GM19193 (cell line): ENCODE data around the gene PLD2.

ENCODE experiments used
- POLR2A ChIP-seq: IDR thresholded peaks from 4 replicates; pipeline ENCODE4 v1.6.1; 2011; ENCODE audit not compliant: insufficient read depth, insufficient read length; ENCODE audit errors: extremely low read depth

Gene PLD2

DNA sequence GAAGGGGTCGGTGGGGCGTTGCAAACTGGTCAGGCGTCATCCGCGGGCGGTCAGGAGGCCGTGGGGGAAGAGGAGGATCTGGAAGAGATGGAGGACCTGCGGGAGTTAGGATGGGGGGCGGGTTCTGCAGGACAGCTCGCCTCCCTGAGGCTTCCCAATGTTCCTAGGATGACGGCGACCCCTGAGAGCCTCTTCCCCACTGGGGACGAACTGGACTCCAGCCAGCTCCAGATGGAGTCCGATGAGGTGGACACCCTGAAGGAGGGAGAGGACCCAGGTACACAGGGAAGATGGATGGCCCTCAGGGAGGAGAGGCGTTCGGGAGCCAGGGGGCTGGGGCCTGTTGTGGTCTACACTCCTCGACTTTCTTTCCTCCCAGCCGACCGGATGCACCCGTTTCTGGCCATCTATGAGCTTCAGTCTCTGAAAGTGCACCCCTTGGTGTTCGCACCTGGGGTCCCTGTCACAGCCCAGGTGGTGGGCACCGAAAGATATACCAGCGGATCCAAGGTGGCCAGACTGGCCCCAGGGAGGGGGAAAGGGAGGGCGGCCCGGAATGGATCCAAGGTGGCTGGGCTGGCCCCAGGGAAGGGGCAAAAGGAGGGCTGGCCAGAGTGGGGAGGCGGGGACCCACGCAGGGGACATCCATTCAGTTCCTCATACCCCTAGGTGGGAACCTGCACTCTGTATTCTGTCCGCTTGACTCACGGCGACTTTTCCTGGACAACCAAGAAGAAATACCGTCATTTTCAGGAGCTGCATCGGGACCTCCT, 839 bp downstream of the PLD2 start:
- TF ChIP-seq POLR2A, result no peak

DNA sequence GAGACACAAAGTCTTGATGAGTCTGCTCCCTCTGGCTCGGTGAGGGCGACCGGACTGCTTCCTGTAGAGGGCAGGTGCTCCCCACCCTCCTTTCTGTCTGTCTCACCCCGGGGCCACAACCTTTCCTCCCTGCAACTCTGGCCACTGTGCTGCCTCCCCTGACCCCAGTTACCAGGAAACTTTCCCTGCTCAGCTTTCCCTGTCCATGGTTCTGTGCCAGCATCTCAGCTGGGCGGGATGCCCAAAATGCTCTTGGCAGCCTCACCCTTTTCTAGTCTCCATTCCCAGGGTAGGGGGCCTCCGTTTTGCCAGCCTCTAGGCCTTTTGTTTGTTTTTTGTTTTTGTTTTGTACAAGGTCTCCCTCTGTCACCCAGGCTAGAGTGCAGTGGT, 1.4 kb downstream of the PLD2 start:
- no peak for TF ChIP-seq POLR2A

DNA sequence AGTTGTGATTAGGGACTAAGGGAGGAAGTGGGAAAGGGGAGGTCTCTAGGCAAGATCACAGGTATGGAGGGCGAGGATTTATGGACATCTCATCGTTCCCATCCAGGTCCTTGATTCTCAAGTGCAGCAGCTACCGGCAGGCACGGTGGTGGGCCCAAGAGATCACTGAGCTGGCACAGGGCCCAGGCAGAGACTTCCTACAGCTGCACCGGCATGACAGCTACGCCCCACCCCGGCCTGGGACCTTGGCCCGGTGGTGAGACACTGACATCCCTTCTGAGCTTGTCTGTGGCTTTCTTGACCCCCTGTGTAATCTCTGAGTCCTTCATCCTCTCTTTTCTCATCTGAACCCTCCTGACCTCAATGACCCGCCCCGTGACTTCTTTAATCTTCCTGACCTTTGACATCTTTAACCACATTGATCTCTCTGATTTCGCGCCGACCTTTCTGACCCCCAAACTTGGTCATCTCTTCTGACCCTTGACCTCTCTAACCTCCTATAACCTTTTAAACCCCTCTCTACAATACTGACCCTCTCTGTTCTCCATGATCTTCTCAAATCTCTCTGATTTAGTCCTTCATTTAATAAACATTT, 3.8 kb downstream of the PLD2 start:
- no peak for TF ChIP-seq POLR2A

DNA sequence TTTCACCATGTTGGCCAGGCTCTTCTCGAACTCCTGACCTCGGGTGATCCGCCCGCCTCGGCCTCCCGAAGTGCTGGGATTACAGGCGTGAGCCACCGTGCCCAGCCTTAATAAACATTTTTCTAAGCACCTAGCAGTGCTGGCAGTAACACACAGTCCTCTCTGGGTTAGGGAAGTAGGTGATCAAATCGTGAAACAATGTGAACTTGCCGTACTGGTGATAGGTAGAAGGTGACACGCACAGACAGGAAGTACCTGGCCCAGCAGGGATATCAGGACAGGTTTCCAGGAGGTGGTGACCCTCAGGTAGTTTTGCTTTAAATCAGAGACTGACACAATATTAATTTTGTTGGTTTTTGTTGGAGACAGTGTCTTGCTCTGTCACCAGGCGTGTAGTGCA, 4.5 kb downstream of the PLD2 start:
- TF ChIP-seq POLR2A, result no peak

DNA sequence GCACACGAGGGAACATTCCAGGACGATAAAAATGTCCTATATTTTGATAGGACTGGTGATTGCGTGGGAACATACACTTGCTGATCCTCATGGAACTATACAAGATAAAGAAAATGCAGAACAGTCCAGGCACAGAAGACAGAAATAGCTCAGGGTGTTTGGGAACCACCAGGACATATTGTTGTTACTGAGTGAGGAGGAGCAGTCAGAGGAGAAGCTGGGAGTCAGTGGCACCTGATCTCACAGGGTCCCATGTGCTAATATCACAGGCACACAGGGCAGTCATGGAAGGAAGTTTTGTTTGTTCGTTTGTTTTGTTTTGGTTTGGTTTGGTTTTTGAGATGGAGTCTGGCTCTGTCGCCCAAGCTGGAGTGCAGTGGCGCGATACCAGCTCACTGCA, 5.7 kb downstream of the PLD2 start:
- no peak for TF ChIP-seq POLR2A

DNA sequence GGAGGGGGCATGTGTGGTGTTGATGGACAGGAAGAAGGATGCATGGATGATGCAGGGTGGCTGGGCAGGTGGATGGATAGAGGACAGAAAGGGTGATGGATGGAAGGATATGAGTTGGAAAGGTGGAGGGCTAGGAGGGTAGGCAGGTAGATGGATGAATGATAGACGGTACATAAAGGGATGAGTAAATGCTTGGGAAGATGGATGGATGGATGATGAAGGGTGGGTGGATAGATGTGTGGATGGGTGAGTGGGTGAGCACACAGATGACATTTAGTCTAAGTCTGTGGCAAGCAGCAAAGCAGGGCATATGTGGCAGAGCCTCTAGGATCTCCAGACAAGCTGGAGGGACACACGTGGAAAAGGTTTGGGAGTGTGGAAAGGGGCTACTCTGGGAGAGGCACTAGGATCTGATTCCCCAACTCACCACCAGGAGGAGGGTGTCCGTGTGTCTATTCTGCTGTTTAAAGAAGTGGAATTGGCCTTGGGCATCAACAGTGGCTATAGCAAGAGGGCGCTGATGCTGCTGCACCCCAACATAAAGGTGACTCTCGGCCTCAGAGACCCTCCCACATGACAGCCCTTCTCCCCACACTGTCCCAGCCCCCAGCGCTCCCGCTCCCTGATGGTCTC, 8.2 kb downstream of the PLD2 start:
- TF ChIP-seq POLR2A, result no peak

DNA sequence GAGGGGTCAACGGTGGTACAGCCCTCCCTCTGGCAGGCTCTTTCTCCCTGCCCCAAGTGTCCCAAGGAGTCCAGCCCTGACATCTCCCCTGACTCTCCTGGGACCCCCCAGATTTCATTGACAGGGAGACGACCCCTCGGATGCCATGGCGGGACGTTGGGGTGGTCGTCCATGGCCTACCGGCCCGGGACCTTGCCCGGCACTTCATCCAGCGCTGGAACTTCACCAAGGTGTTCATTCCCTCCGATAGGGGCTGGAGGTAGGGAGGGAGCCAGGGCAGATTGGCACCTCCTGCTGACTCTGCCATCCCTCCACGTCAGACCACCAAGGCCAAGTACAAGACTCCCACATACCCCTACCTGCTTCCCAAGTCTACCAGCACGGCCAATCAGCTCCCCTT, 9.9 kb downstream of the PLD2 start:
- no peak for TF ChIP-seq POLR2A

DNA sequence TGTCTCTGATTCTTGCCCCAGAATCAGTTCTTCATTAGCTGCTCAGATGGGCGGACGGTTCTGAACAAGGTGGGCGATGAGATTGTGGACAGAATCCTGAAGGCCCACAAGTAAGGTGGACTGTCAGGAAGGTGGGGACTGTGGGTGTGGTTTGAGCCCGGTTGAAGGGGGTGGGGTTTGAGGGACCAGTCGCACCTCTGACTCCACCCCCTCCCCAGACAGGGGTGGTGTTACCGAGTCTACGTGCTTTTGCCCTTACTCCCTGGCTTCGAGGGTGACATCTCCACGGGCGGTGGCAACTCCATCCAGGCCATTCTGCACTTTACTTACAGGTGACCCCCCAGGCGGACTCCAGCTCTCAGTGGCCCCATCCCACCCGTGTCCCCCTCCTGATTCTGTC, 11.3 kb downstream of the PLD2 start:
- no peak for TF ChIP-seq POLR2A

DNA sequence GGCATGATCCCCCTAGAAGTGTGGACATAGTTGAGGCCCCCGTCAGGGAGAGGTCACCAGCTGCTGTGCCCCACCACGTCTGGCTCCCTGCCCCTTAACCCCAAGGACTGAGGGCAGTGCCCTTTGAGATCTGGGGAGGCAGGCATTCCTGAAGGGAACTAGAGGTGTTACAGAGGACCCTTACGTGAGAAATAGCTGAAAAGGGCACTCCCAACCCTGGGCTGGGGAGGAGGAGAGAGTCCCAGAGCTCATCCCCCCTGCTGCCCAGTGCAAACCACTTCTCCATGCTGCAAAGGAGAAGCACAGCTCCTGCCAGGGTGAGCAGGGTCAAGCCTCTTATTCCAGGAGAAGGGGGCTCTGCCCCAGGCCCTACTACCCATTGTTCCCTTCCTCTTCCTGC, 15.9 kb downstream of the PLD2 start:
- no peak for TF ChIP-seq POLR2A

DNA sequence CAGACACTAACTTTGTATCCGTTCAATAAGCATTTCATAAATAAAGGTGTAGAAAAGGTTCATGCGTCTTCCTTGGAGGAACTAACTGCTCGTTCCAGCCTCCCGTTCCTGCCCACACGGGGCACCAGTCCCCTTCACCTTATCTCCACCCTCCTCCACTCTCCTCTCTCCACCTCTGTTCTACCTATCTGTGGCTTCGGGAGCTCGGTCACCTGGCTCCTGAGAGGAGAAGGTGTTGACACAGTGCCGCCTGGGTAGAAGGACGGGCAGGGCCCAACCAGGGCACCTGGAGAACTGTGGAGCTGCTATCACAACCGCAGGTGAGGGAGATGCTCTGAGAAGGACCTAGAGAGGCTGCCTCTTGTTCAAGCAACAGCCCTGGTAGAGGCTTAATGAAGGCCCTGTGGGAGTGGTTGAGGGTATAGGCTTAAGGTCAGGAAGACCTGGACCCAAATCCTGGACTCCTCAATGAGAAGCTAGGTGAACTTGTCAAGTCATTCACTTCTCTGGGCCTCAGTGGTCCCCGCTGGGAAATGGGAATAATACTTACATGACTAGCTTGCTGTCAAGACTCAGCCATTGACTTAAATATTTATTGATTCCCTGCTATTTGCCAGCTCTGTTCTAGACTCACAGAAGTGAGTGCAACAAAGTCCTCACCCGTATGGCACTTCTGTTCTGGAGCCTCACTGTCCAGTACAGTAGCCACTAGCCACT, 16.6 kb downstream of the PLD2 start:
- no peak for TF ChIP-seq POLR2A

DNA sequence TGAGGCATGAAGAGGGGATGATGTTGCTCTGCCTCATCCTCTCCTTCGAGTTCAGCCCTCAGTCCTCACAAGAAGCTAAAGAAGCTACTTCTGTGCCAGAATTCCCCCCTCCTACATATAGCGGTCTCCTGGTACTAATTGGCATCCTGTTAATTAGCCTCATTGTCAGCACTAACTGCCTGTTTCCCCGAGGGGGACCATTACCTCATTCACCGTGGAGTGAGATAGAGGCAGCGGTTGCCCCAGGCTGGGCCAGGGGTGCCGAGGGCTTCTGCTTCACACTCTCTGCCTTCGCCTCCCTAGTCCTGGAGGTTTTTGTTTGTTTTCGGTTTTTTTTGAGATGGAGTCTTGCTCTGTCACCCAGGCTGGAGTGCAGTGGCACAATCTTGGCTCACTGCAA, 20.4 kb downstream of the PLD2 start:
- TF ChIP-seq POLR2A, result no peak

DNA sequence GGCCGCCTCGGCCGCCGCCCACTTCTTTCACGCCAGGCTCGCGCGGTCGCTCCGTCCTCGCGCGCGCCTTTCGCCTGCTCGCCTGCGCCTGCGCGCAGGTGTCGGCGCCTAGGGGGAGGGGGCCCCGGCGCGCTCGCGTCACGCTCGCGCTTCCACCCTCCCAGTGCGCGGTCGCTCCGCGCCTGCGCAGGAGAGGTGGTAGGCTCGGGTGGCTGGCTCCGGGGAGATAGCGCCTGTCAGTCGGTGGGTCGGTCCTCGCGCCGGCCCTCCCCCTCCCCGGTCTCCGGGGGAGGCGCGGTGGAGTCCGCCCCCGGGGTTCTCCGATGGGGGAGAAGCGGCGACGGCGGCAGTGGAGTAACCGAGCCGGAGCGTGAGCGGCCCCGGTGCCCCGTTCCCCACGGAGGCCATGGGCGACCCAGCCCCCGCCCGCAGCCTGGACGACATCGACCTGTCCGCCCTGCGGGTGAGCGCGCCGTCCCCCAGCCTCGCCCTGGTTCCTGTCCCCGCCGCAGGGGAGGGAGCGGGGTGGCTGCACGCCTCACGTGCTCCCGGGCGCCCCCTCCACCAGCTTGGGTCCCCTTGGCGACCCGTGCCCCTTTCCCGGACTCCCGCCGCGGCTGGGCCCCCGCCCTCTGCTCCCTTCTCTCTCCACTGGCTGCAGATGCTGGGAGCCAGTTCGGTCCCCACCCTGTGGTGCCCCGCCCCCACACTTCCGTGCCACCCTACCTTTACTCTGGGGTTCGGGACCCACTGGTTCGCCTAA, 26.4 kb downstream of the PLD2 start, which contains the start of gene MINK1:
Gene MINK1 (plus strand): TSS at position 163 of the 763 bp plus-strand sequence. CDS start 244 bp downstream, at position 407.
- TF ChIP-seq POLR2A, result peak; percentile 67

DNA sequence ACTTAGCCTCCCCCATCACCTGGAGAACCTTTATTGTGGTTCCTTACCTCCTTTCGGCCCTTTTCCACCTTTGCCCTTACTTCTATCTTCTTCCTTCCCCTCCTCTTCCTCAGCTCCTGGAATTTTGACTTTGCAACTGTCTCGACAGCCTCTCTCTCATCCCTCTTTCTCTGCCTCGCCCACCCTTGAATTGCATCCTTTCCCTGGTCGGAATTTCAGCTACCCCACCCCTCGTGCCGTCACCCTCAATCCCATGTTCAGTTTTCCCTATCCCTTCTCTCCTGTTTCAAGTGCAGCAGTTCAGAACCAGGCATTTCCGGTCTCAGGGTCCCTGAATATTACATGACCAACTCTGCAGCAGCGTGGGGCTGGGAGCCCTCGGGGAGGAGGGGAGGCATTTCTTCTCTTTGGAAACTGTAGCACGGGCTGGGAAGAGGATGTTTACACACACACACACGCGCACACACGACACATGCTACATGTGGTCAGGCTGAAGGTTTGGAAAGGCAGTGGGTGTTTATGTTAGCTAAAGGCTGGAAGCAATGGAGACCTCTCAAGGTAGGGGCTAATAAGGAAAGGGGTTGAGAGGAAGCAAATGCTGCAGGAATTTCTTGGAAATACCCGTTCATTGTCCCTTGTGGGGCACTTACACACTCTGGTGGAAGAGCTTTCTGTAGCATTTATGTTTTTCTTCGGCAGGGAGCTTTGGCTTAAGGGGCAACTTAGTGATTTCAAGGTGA, 27.2 kb downstream of the PLD2 start:
- no peak for TF ChIP-seq POLR2A

DNA sequence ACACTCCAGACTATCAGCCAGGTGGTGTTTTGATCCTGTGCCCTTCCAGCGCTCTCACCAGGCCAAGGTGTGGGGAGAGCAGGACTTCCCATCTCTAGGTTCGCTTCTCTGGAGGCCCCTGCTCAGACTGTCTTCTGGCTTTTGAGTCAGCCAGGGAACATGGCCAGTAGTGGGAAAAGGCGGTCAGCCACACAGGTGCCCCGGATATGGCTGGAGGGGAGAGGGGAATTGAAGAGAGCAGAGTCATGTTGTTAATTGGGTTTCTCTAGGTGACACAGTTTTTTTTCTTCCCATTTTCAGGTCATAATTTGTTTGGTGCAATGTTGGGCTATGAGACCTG, 27.7 kb downstream of the PLD2 start:
- TF ChIP-seq POLR2A, result no peak
